Activated CD8-positive, alpha-beta memory T cell treated with anti-CD3 and anti-CD28 coated beads for 1 hour (primary cell): ENCODE measurements around the gene GNS.
A peak's percentile ranks its signal among the peaks of the same experiment; 100 is the strongest.

Source experiments
- DNase-seq, 2 donors: peaks; one replicate each; pipeline ENCODE4 v3.0.0-alpha.2; 2020; ENCODE audit warnings: low read depth in 1 of 2; ENCODE audit errors: extremely low read depth in 1 of 2

Gene GNS

GRCh38 chr12:64678835-64679234 lies 80.4 kb downstream of the GNS start:
- DNase-seq: no peak

GRCh38 chr12:64678248-64678647 lies 81.0 kb downstream of the GNS start:
- DNase-seq: no peak

GRCh38 chr12:64675795-64676194 lies 83.4 kb downstream of the GNS start:
- DNase-seq: no peak

- DNase-seq: peak in 1 of 2 donors; percentile 33
Observed at GRCh38 chr12:64674367-64674922, 84.8 kb downstream of the GNS start.

- no peak for DNase-seq
Observed at GRCh38 chr12:64673490-64674169, 85.6 kb downstream of the GNS start.

GRCh38 chr12:64672925-64673409 lies 86.2 kb downstream of the GNS start:
- DNase-seq: no peak

GRCh38 chr12:64671681-64672080 lies 87.5 kb downstream of the GNS start:
- DNase-seq: no peak

GRCh38 chr12:64670919-64671639 lies 88.1 kb downstream of the GNS start:
- DNase-seq: no peak

- no peak for DNase-seq
Observed at GRCh38 chr12:64670019-64670418, 89.2 kb downstream of the GNS start.

GRCh38 chr12:64669270-64669842 lies 89.8 kb downstream of the GNS start:
- no peak for DNase-seq

GRCh38 chr12:64667793-64668192 lies 91.4 kb downstream of the GNS start:
- DNase-seq: no peak

- DNase-seq: no peak
Observed at GRCh38 chr12:64666054-64666914, 92.9 kb downstream of the GNS start.

- no peak for DNase-seq
Observed at GRCh38 chr12:64665514-64665913, 93.7 kb downstream of the GNS start.
